Measurements from ENCODE around the gene RAB8A.

The RAB8A gene

GRCh38 chr19:16111160-16111908 lies at the start of gene RAB8A:
TSS of gene RAB8A (plus strand) at chr19:16111889. CDS start at chr19:16111902, 13 bp downstream.
- DNase-seq (ENCODE audit: low read depth in 4 of 4, low spot score in 1 of 4) = peak; percentile 96 to 99 (median 98)

GRCh38 chr19:16061943-16062342 lies 49.7 kb upstream of the RAB8A start:
- no peak for DNase-seq (ENCODE audit: low read depth in 4 of 4, low spot score in 1 of 4)

GRCh38 chr19:16062789-16063188 lies 48.9 kb upstream of the RAB8A start:
- DNase-seq (ENCODE audit: low read depth in 4 of 4, low spot score in 1 of 4) = peak in 3 of 4 experiments; percentile 45 to 65 (median 47)

GRCh38 chr19:16064209-16064889 lies 47.3 kb upstream of the RAB8A start:
- no peak for DNase-seq (ENCODE audit: low read depth in 4 of 4, low spot score in 1 of 4)

- peak in 1 of 4 experiments; percentile 30 for DNase-seq (ENCODE audit: low read depth in 4 of 4, low spot score in 1 of 4)
Observed at GRCh38 chr19:16066611-16067104, 45.0 kb upstream of the RAB8A start.

GRCh38 chr19:16067205-16067938 lies 44.3 kb upstream of the RAB8A start:
- no peak for DNase-seq (ENCODE audit: low read depth in 4 of 4, low spot score in 1 of 4)

- no peak for DNase-seq (ENCODE audit: low read depth in 4 of 4, low spot score in 1 of 4)
Observed at GRCh38 chr19:16068696-16069259, 42.9 kb upstream of the RAB8A start.

- DNase-seq (ENCODE audit: low read depth in 4 of 4, low spot score in 1 of 4) = no peak
Observed at GRCh38 chr19:16069813-16070365, 41.8 kb upstream of the RAB8A start.

- peak in 3 of 4 experiments; percentile 52 to 74 (median 66) for DNase-seq (ENCODE audit: low read depth in 4 of 4, low spot score in 1 of 4)
Observed at GRCh38 chr19:16070366-16070990, 41.2 kb upstream of the RAB8A start.

- no peak for DNase-seq (ENCODE audit: low read depth in 4 of 4, low spot score in 1 of 4)
Observed at GRCh38 chr19:16071072-16071691, 40.5 kb upstream of the RAB8A start.

- DNase-seq (ENCODE audit: low read depth in 4 of 4, low spot score in 1 of 4) = no peak
Observed at GRCh38 chr19:16073481-16073880, 38.2 kb upstream of the RAB8A start.

GRCh38 chr19:16073988-16074387 lies 37.7 kb upstream of the RAB8A start:
- DNase-seq (ENCODE audit: low read depth in 4 of 4, low spot score in 1 of 4) = no peak

- no peak for DNase-seq (ENCODE audit: low read depth in 4 of 4, low spot score in 1 of 4)
Observed at GRCh38 chr19:16074488-16075365, 37.0 kb upstream of the RAB8A start.

- no peak for DNase-seq (ENCODE audit: low read depth in 4 of 4, low spot score in 1 of 4)
Observed at GRCh38 chr19:16075430-16076153, 36.1 kb upstream of the RAB8A start.

- peak in 3 of 4 experiments; percentile 54 to 89 (median 77) for DNase-seq (ENCODE audit: low read depth in 4 of 4, low spot score in 1 of 4)
Observed at GRCh38 chr19:16076154-16076957, 35.3 kb upstream of the RAB8A start, which contains the start of gene TPM4. TSS of gene TPM4 (plus strand) at chr19:16076495. CDS start at chr19:16076566, 71 bp downstream.

GRCh38 chr19:16076958-16077611 lies 34.6 kb upstream of the RAB8A start:
- no peak for DNase-seq (ENCODE audit: low read depth in 4 of 4, low spot score in 1 of 4)
